PC-9 (cell line): ENCODE data around the gene CTDP1.

Experiments
- EZH2 ChIP-seq: fragments of 200-600 bp; sonication (generic); IDR thresholded peaks from 2 replicates; pipeline ENCODE4 v1.8.0; 2017; ENCODE audit warnings: antibody characterized with exemption, low read depth
- TF ChIP-seq, protein P1 (sequence below): fragments of 200-600 bp; sonication (generic); conservative IDR thresholded peaks from 2 replicates; pipeline ENCODE4 v1.6.1; 2017; ENCODE audit warnings: mixed run types, antibody characterized with exemption, mild to moderate bottlenecking, moderate library complexity

GRCh38 chr18:79802298-79802697, 122.7 kb downstream of the CTDP1 start:
- no peak for TF ChIP-seq EZH2
- TF ChIP-seq, protein P1, sequence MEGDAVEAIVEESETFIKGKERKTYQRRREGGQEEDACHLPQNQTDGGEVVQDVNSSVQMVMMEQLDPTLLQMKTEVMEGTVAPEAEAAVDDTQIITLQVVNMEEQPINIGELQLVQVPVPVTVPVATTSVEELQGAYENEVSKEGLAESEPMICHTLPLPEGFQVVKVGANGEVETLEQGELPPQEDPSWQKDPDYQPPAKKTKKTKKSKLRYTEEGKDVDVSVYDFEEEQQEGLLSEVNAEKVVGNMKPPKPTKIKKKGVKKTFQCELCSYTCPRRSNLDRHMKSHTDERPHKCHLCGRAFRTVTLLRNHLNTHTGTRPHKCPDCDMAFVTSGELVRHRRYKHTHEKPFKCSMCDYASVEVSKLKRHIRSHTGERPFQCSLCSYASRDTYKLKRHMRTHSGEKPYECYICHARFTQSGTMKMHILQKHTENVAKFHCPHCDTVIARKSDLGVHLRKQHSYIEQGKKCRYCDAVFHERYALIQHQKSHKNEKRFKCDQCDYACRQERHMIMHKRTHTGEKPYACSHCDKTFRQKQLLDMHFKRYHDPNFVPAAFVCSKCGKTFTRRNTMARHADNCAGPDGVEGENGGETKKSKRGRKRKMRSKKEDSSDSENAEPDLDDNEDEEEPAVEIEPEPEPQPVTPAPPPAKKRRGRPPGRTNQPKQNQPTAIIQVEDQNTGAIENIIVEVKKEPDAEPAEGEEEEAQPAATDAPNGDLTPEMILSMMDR, result no peak
